ENCODE results near the gene PALLD. TPM values are rescaled to one million over a fixed set of nuclear protein-coding genes. Genes with fewer than 3 reads are reported as not detected.

The PALLD gene
- total RNA-seq, 4 donors from 2014 or later, result 1,903 to 3,507 (median 2,130) TPM

DNA sequence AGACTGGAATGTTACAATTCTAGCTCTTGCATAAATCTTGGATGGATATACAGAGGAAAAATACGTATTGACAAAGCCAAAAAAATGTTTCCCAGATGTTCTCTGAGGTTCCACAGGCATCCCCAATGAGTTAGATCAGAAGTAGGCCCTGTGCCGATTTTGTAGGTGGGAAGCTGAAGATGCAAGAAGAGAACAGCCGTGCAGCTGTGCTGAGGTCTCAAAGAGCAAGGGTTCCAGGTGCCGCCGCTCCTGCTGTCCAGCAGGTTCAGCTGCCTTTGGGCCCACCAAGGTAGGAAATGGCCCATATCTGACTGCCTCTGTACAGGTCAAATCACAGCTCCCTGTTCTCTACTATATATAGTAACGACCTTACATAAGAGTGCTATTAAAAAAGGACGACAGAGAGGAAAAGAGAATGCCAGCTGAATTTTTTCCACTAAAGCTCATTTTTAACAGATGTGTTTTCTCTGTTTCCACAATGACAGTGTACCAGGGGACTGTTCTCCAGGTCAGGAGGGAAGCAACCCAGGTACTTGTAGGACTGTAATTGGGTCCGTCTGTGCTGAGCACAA is 357.6 kb downstream of the PALLD start:
- Histone ChIP-seq H3K4me1 (peaks cover 88 to 100% (median 100%) of the 10 kb centered on the region in 4 donors), H3K9me3 (no peaks in the 10 kb centered on the region), H3K27me3 (no peaks in the 10 kb centered on the region), H3K27ac (replicated peaks in 1 of 4) (peak overlapping the region; percentile 97 to 99 (median 99)), H3K4me3 (peak overlapping the region in 2 of 4 donors; percentile 2 to 17), H3K36me3 (peaks cover 4 to 33% (median 12%) of the 10 kb centered on the region in 4 donors)
- intact Hi-C loops (cut with DNase I), result no loop called here
- TF ChIP-seq POLR2A (IDR thresholded peaks at IDR 0.05; ENCODE audit: low read depth) (no peak), EP300 (IDR thresholded peaks at IDR 0.05) (peak; percentile 6), POLR2AphosphoS5 (IDR thresholded peaks at IDR 0.05) (peak; percentile 66 to 70), CTCF (IDR thresholded peaks at IDR 0.05) (no peak)
- no peak for DNase-seq (ENCODE audit: extremely low spot score)
- WGBS, result 42% methylated on average over 8 of the region's 8 CpGs

GRCh38 chr4:168856312-168856711 is 359.5 kb downstream of the PALLD start:
- no peak for DNase-seq (ENCODE audit: extremely low spot score)
- TF ChIP-seq EP300 (IDR thresholded peaks at IDR 0.05) (no peak), POLR2AphosphoS5 (IDR thresholded peaks at IDR 0.05) (no peak), CTCF (IDR thresholded peaks at IDR 0.05) (no peak), POLR2A (IDR thresholded peaks at IDR 0.05; ENCODE audit: low read depth) (no peak)
- intact Hi-C loops (cut with DNase I), result no loop called here
- H3K4me3 ChIP-seq, result peak overlapping the region in 1 of 4 donors; percentile 2
- no peaks in the 10 kb centered on the region for H3K27me3 ChIP-seq
- H3K4me1 ChIP-seq, result peaks cover 83 to 100% (median 100%) of the 10 kb centered on the region in 4 donors
- no peaks in the 10 kb centered on the region for H3K9me3 ChIP-seq
- peak overlapping the region; percentile 97 to 99 (median 99) for H3K27ac ChIP-seq (replicated peaks in 1 of 4)
- H3K36me3 ChIP-seq, result peaks cover 4 to 27% (median 12%) of the 10 kb centered on the region in 4 donors
- 53% methylated on average over 2 of the region's 2 CpGs for WGBS

DNA sequence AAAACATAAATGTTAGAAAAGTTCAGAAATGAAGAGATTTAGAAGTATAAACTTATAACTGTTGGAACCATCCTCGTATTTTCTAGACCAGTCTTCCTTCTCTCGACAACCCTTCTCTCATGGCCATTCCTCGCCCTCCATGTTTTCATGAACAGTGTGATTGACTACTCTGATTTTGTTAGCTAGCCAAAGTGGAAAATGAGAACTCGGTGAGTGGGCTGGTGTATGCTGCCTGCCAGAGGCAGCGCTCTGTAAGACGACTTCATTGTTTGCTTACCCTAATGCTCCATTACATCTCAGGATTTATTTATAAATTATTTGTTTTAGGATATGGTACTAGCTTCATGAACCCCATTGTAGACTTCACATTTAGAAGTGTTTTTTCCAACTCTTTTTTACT is 360.2 kb downstream of the PALLD start:
- 59% methylated on average over 6 of the region's 6 CpGs for WGBS
- H3K4me3 ChIP-seq, result peak overlapping the region in 1 of 4 donors; percentile 2
- peaks cover 85 to 100% (median 99%) of the 10 kb centered on the region in 4 donors for H3K4me1 ChIP-seq
- DNase-seq (ENCODE audit: extremely low spot score), result no peak
- no peaks in the 10 kb centered on the region for H3K9me3 ChIP-seq
- H3K27ac ChIP-seq (replicated peaks in 1 of 4), result peak overlapping the region; percentile 97 to 99 (median 99)
- TF ChIP-seq CTCF (IDR thresholded peaks at IDR 0.05) (peak in 2 of 3 experiments; percentile 16 to 36), POLR2A (IDR thresholded peaks at IDR 0.05; ENCODE audit: low read depth) (no peak)
- intact Hi-C loops (cut with DNase I), result no loop called here
- H3K36me3 ChIP-seq, result peaks cover 4 to 23% (median 11%) of the 10 kb centered on the region in 4 donors
- no peaks in the 10 kb centered on the region for H3K27me3 ChIP-seq

DNA sequence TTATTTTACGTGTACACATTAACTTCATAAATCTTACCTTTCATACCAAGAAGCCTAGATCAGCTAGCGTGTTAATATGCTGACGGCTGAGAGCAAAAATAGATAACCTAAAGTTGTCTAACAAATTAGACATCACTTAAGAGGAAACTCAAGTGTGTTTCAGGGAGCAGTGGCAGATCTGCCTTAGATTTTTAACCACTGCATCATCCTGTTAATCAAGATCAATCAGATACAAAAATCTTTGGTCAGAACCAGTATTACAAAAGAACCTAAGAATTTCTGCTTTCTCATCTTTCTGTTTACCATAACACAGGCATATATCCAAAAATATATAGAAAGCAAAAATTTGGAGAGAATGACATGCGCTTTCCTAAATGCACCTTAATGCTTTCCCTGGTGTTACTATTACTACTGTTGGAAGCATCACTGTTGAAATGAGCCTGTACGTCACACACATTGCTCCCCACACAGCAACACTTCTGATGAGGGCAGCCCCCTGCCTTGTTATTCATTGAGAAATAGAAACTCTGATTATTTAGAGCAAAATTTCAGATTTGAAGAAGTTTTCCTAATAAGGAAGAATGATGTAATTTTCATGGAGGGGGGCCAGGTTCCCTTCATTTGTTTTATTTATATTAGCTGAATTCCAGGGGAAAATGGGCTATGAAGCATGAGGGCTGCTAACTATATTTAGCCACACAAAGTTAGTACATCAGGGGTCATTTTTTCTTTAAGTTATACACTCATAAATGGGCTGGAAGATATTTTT is 360.9 kb downstream of the PALLD start:
- DNase-seq (ENCODE audit: extremely low spot score), result no peak

More for the DNA sequence above, 360.9 kb downstream of the PALLD start:
- Histone ChIP-seq H3K27ac (replicated peaks in 1 of 4) (peak overlapping the region; percentile 97 to 99 (median 99)), H3K27me3 (no peaks in the 10 kb centered on the region), H3K36me3 (peaks cover 4 to 28% (median 18%) of the 10 kb centered on the region in 4 donors), H3K4me1 (peaks cover 84 to 100% (median 99%) of the 10 kb centered on the region in 4 donors), H3K9me3 (no peaks in the 10 kb centered on the region), H3K4me3 (peak overlapping the region in 2 of 4 donors; percentile 16 to 25)
- 51% methylated on average over 5 of the region's 5 CpGs for WGBS
- TF ChIP-seq CTCF (IDR thresholded peaks at IDR 0.05), result no peak
- peak in 1 of 2 donors; percentile 51 for TF ChIP-seq POLR2AphosphoS5 (IDR thresholded peaks at IDR 0.05)
- intact Hi-C loops (cut with DNase I), result loop anchor here (1.0 kb wide), 1 partner anchor 23 kb away; no protein-coding TSS in a partner anchor
